GM18505 (cell line): ENCODE data around the gene ANAPC1.
A peak's percentile ranks its signal among the peaks of the same experiment; 100 is the strongest.
"Not testable (repeated sequence)": the region's sequence is repeated elsewhere in the genome, so short reads cannot be mapped to it uniquely, and the experiment has no call there.

Experiments
- ATAC-seq: cut with Tn5 transposase; IDR thresholded peaks from one replicate; pipeline ENCODE4 v1.9.1; 2021; ENCODE audit not compliant: unreplicated experiment

The ANAPC1 gene

GRCh38 chr2:111768266-111769190, 115.5 kb downstream of the ANAPC1 start:
- ATAC-seq, result not testable (repeated sequence)

GRCh38 chr2:111767087-111767486, 116.9 kb downstream of the ANAPC1 start:
- ATAC-seq, result not testable (repeated sequence)

- not testable (repeated sequence) for ATAC-seq
These were observed 117.7 kb downstream of the ANAPC1 start for GRCh38 chr2:111766295-111766694.

- not testable (repeated sequence) for ATAC-seq
These were observed 119.8 kb downstream of the ANAPC1 start for GRCh38 chr2:111764151-111764550.

DNA sequence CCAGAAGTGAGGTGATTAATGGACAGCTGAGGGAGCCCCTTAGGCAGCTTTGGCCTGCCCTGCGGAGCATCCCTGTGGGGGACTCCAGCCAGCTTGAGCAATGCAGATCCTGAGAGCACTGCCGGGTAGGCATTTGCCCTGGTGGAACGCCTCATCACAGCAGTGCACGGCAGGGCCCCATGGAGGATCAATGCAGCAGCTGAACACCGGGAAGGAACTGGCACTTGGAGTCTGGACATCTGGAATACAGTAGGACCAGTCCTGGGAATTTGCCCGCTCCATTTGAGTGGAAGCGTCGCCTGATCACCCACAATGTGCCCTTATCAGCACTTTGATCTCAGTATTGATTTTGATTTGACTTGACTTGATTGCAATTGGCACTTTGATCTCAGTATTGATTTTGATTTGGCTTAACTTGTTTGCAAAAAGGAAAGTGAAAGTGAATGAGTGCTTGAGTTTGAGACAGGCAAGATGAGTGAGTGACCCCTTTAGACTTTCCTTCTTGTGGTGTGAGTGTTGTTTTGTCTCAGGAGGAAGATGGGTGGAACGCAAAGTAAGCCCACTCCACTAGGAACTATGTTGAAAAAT, 123.2 kb downstream of the ANAPC1 start:
- not testable (repeated sequence) for ATAC-seq

DNA sequence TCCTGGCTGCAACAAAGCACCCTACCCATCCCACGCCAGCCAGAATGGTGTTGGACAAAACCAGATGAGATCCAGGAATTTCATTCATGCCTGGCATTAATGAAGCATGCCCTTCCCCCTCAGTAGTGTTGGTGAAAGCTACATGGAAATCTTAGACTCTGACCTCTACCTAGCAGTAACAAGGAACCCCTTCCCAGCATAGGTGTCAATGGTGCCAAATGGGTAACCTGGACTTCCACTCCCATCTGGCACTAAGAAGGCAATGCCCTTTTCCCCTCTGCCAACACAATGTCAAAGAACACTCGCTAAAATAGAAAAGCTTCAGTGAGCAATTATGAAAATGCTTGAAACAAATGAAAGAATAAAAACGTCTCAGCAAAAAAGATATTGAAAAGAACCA, 131.5 kb downstream of the ANAPC1 start:
- not testable (repeated sequence) for ATAC-seq

GRCh38 chr2:111750641-111751040, 133.4 kb downstream of the ANAPC1 start:
- not testable (repeated sequence) for ATAC-seq

GRCh38 chr2:111748429-111748828, 135.6 kb downstream of the ANAPC1 start:
- not testable (repeated sequence) for ATAC-seq

DNA sequence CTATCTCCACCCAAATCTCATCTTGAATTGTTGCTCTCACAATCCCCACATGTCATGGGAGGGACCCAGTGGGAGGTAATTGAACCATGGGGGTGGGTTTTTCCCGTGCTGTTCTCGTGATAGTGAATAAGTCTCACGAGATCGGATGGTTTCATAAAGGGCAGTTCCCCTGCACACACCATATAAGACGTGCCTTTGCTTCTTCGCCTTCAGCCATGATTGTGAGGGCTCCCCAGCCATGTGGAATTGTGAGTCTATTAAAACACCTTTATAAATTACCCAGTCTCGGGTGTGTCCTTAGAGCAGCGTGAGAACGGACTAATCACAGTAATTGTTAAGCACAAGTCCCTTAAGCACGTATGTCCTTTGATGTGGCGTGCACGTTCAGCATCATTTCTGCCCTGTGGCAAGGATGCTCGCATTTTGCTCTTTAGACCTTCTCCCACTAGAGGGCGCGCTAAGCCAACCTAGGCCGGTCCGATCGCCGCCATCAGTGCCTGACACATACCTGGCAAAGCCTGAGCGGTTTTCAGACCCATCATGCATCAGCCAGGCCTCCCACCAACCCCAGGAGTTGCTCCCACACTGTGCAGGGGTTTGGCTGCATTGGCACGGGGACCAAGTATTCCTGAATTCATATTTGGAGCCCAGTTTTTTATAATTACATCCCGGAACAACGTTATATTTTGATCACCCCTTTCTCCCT, 136.4 kb downstream of the ANAPC1 start:
- peak; percentile 79 for ATAC-seq

GRCh38 chr2:111744751-111745150, 139.2 kb downstream of the ANAPC1 start:
- ATAC-seq, result not testable (repeated sequence)

DNA sequence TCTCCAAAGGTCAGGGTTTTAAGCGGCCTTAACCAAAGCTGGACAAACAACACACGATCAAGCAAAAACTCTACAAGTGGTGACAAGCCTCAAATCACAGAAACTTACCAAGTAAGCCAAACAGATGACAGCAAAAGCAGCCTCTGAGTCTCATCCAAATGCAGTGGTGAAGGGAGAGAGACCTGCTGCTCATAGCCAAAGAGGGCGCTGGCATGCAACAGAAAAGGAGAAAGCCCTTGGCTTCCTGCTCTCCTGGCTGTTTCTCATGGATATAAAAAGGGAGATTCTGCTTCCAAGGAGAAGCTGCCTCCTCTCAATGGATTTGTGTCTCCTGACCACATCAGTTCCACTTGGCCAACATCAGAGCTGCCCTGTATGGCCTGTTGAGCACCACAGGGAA, 142.5 kb downstream of the ANAPC1 start:
- ATAC-seq, result not testable (repeated sequence)

- peak; percentile 61 for ATAC-seq
These were observed 147.9 kb downstream of the ANAPC1 start for GRCh38 chr2:111735838-111736721.

GRCh38 chr2:111735420-111735819, 148.6 kb downstream of the ANAPC1 start:
- not testable (repeated sequence) for ATAC-seq

DNA sequence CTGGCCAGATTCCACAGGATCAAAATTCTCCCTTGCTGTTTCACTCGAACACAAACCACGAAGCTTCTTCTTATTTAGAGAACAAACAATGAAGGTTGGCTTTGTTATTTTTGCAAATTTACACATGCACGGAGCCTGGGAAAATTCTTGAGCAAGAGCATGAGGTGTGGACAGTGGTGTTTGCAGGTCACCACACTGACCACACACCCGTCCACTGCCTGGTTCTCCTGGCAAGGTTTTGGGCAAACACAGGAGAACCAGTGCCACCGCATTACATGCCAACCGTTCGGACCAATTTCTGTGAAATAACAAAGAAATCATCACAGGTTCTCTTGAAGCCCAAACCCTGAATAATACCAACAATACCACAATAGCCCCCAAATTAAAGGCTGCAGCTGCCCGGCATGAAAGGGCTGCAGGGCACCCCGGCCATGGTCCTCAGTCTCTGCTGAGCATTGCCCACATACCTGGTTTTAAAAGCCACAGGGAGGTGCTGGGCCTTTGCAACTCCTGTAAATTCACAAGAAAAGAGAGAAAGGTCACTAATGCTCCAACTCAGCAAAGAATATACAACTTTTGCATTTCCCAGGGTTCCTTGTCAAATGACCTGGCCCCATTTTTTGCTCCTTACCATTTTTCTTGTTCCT, 154.1 kb downstream of the ANAPC1 start:
- ATAC-seq, result not testable (repeated sequence)

- not testable (repeated sequence) for ATAC-seq
These were observed 156.3 kb downstream of the ANAPC1 start for GRCh38 chr2:111727611-111728110.

DNA sequence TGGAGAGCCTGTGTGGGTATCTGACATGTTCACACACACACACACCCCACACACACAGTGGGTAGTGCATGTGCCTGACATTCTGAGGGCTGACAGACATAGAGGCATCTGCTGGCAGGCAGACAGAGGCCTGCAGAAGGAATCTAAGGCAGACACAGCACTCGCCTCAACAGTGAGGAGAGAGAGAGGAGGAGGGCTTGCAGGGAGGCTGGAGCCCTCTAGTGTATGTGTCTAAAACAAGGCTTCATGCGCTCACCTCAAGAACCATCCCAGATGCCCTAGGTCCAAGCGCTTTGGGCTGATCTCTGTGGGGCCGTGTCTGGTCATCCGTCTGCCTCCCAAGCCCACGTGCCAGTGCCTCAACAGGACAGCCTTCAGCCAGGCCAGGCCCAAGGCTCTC, 158.3 kb downstream of the ANAPC1 start:
- not testable (repeated sequence) for ATAC-seq

DNA sequence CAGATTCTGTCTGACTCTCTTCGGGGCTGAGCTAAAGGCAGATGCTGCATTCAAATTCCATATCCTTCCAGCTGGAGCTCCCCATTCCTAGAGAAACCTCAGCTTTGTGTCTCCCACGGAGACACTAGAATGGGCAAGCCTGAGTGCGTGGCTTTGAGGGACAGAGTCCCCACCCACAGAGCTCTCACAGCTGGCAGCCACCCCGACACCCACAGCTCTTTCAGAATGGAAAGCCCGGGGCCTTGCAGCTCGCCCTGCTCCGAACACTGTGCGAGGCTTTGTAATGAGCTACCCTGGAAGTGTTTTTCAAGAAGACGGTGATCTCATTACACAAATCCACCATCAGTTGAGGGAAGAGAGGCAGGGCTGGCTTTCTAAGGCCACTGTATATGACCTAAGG, 164.4 kb downstream of the ANAPC1 start:
- not testable (repeated sequence) for ATAC-seq
